Measurements from ENCODE around the gene NPFFR1. TPM values are rescaled to one million over a fixed set of nuclear protein-coding genes. Genes with fewer than 3 reads are reported as not detected.

The NPFFR1 gene
- total and polyA plus RNA-seq, 8 donors: under 0.01 to 0.03 (median 0.03) TPM; not detected in 4

DNA sequence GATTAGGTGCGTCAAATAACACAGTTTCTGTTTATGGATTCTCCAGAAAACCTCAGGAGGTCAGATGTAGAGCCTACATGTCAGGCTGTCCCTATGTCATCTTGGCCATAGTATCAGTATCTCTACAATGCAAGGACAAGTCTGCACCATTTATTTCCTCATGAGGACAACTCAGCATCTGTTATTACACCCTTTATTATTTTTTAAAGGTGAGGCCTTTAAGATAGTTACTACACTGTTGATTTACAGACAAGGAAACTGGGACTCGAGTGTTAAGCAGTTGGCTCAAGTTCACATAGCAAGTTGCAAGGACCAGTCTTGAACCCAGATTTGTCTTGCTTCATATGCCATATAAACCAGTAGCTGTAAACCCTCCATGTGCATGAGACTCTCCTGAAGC, 27.3 kb downstream of the NPFFR1 start:
- ATAC-seq: peak in 1 of 4 donors; percentile 26
- no peaks in the 10 kb centered on the region for H3K36me3 ChIP-seq
- 73 to 78% methylated on average over 2 of the region's 2 CpGs for WGBS, 2 donors
- peaks cover 0 to 3% (median 0%) of the 10 kb centered on the region in 4 donors for H3K27me3 ChIP-seq
- DNase-seq: no peak
- no peak overlapping the region for H3K27ac ChIP-seq
- TF ChIP-seq, protein P1, sequence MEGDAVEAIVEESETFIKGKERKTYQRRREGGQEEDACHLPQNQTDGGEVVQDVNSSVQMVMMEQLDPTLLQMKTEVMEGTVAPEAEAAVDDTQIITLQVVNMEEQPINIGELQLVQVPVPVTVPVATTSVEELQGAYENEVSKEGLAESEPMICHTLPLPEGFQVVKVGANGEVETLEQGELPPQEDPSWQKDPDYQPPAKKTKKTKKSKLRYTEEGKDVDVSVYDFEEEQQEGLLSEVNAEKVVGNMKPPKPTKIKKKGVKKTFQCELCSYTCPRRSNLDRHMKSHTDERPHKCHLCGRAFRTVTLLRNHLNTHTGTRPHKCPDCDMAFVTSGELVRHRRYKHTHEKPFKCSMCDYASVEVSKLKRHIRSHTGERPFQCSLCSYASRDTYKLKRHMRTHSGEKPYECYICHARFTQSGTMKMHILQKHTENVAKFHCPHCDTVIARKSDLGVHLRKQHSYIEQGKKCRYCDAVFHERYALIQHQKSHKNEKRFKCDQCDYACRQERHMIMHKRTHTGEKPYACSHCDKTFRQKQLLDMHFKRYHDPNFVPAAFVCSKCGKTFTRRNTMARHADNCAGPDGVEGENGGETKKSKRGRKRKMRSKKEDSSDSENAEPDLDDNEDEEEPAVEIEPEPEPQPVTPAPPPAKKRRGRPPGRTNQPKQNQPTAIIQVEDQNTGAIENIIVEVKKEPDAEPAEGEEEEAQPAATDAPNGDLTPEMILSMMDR (IDR thresholded peaks at IDR 0.05): no peak
- FAIRE-seq: no peak
- intact Hi-C loops (cut with DNase I): no loop called here
- H3K4me3 ChIP-seq: no peak overlapping the region
- H3K9me3 ChIP-seq: no peaks in the 10 kb centered on the region
- H3K4me1 ChIP-seq: no peaks in the 10 kb centered on the region

DNA sequence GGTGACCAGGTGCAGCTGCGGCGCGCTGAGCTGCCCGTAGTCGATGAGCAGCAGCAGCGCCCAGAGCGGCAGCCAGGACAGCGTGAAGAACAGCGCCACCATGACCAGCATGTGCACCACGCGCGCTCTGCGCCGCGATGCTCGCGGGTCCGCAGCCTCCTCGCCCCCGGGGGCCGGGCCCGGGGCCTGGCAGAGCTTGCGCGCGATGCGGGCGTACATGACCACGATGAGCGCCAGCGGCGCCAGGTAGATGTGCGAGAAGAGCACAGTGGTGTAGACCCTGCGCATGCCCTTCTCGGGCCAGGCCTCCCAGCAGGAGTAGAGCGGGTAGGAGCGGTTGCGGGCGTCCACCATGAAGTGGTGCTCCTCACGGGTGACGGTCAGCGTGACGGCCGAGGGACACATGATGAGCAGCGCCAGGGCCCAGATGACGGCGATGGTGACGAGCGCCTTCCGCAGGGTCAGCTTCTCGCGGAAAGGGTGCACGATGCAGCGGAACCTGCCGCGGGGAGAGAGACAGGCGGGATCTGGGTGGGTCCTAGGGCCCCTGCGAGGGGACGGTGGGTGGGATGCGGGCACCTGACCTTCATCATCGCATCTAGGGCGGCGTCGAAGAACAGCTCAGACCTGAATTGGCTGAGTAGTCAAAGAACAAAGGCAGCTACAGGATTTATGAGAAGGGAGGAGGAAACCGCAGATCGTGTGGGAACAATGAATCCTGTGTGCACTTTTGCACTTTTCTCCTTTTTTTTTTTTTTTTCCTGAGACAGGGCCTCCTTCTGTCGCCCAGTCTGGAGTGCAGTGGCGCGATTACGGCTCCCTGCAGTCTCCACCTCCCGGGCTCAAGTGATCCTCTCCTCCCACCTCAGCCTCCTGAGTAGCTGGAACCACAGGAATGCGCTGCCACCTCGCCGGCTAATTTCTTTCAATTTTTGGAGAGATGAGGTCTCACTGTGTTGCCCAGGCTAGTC, 28.2 kb downstream of the NPFFR1 start:
- peak overlapping the region in 1 of 4 donors; percentile 26 for H3K4me3 ChIP-seq
- 15 to 19% methylated on average over 72 to 73 of the region's 73 CpGs for WGBS, 2 donors
- intact Hi-C loops (cut with DNase I): no loop called here
- FAIRE-seq (no peak), DNase-seq (peak in 1 of 6 donors; percentile 63), ATAC-seq (peak; percentile 35 to 74 (median 72))
- no peaks in the 10 kb centered on the region for H3K4me1 ChIP-seq
- H3K27me3 ChIP-seq: peaks cover 0 to 3% (median 0%) of the 10 kb centered on the region in 4 donors
- H3K36me3 ChIP-seq: no peaks in the 10 kb centered on the region
- H3K9me3 ChIP-seq: no peaks in the 10 kb centered on the region
- TF ChIP-seq, protein P1 (IDR thresholded peaks at IDR 0.05): no peak
- no peak overlapping the region for H3K27ac ChIP-seq

DNA sequence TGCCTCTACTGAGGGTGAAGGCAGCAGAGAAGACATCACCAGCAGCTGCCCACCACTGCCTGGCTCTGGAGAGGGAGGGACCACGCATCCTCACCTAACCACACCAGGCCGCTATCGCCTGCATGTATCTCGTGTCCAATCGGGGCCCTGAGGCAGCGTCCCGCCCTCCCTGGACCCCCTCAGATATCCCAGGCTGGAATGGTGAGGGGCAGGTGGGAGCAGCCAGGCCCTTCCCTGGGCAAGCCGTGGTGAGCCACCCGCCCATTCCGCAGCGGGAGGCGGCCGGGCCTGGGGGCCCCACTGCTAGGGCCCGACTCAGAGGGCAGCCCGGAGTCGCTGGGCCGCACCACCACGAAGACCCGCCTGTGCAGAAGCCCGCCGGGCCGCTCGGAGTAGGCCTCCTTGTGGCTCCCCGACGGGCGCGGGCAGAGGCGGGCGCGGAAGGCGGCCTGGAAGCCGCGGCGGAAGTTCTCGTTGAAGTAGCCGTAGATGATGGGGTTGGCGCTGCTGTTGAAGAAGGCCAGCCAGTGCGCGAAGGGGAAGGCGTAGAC, 29.0 kb downstream of the NPFFR1 start:
- DNase-seq (no peak), FAIRE-seq (no peak), ATAC-seq (no peak)
- Histone ChIP-seq H3K27ac (no peak overlapping the region), H3K36me3 (no peaks in the 10 kb centered on the region), H3K27me3 (peaks cover 0 to 3% (median 0%) of the 10 kb centered on the region in 4 donors), H3K4me1 (no peaks in the 10 kb centered on the region), H3K9me3 (no peaks in the 10 kb centered on the region), H3K4me3 (no peak overlapping the region)
- WGBS, 2 donors: 55 to 67% methylated on average over 40 of the region's 40 CpGs
- TF ChIP-seq, protein P1 (IDR thresholded peaks at IDR 0.05): no peak
- intact Hi-C loops (cut with DNase I): no loop called here

DNA sequence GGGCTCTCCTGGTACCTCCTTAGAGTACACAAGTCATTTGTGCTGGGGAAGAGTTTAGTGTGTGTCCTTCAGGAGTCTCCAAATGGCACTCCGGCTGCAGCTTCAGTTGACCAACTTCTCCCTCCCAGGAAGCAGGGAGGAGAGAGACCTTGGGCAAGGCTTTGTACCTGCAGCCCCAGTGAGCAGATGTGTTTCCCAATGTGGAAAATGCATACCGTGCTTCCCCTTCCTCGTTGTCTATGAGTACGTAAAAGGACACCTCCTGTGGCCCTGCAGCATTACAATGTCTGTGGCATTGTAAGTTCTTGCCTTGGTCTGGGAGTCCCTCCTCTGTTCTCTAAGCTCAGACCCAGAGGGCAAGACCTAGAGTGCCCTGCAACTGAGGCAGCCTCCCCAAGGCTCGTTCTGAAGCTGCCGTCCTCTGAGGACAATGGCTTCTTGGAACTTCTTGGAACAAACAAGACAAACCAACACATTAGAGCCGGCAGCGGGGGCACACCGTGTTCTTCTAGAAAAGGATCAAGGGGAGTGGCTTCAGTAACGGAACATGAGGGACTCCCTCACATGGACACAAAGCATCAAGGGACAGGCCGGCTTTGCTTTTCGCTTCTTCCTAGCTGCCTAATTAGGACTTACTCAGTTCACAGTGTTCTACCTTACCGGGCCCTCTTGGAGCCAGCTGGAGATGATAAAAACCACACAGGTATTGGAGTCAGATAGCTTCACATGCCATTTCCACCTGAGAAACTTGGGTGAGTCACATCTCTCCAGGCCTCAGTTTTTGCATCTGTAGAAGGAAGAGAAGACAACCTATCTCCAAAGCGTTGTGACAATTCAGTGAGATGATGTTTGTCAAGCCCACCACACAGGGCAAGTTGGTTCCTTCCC, 29.7 kb downstream of the NPFFR1 start:
- Histone ChIP-seq H3K4me1 (no peaks in the 10 kb centered on the region), H3K27me3 (peaks cover 0 to 3% (median 0%) of the 10 kb centered on the region in 4 donors), H3K4me3 (no peak overlapping the region), H3K9me3 (no peaks in the 10 kb centered on the region), H3K27ac (no peak overlapping the region), H3K36me3 (no peaks in the 10 kb centered on the region)
- WGBS, 2 donors: 83 to 89% methylated on average over 14 of the region's 14 CpGs
- TF ChIP-seq, protein P1 (IDR thresholded peaks at IDR 0.05): no peak
- intact Hi-C loops (cut with DNase I): no loop called here
- ATAC-seq (no peak), FAIRE-seq (no peak), DNase-seq (no peak)
